Activated CD4-positive, alpha-beta T cell treated with anti-CD3 and anti-CD28 coated beads for 48 hours (primary cell): ENCODE measurements around the gene MEIOB.
"Not testable (repeated sequence)": the region's sequence is repeated elsewhere in the genome, so short reads cannot be mapped to it uniquely, and the experiment has no call there.

ENCODE experiments used
- DNase-seq: peaks from one replicate; pipeline ENCODE4 v3.0.0-alpha.2; 2020

MEIOB gene, protein sequence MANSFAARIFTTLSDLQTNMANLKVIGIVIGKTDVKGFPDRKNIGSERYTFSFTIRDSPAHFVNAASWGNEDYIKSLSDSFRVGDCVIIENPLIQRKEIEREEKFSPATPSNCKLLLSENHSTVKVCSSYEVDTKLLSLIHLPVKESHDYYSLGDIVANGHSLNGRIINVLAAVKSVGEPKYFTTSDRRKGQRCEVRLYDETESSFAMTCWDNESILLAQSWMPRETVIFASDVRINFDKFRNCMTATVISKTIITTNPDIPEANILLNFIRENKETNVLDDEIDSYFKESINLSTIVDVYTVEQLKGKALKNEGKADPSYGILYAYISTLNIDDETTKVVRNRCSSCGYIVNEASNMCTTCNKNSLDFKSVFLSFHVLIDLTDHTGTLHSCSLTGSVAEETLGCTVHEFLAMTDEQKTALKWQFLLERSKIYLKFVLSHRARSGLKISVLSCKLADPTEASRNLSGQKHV

DNA sequence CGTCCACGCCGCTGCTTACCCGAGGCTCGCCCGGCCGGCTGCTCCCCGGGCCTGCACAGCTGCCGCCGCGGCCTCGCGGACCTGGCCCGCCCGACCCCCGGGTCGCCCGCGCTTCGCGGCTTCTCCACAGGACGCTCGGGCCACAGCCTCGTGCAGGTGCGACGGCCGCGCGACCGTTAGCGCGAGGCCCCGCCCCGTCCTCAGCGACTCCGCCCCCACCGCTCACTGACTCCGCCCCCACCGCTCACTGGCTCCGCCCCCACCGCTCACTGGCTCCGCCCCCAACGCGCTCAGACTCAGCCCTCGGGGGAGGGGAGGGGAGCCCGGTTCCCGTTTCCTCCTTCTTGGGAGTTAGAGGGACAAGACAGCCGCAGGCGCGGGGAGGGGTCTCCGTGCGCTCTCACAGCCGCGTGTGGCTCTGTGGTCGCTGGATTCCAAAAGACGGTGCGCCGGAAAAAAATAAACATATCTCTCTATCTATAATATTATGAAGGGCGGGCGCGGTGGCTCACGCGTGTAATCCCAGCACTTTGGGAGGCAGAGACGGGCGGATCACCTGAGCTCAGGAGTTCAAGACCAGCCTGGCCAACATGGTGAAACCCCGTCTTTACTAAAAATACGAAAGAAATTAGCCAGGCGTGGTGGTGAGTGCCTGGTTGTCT lies at the start of gene MEIOB:
Gene MEIOB (minus strand): TSS at position 191 of the 662 bp plus-strand sequence. CDS start 3,989 bp downstream, outside the sequence.
- DNase-seq, result peak; percentile 70

DNA sequence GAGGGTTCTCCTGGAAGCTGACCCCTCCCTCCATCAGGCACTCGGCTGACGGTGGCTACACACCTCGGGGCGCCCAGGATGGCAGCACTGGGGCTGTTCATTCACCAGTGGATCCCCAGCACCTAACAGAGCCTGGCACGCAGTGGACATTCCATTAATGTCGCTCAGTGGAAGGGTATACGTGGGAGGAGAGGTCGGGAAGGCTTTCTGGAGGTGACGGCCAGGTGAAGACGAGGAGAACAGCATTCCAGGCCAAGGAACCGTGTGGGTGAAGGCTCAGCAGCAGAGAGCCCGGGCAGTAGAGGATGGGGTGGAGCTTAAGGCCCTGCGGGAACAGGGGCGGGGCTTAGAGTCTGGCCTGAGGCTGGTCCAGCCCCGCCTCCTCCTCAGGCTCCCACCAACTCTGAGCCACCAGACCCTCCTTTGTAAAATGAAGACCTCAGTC lies 48.8 kb upstream of the MEIOB start:
- peak; percentile 40 for DNase-seq

DNA sequence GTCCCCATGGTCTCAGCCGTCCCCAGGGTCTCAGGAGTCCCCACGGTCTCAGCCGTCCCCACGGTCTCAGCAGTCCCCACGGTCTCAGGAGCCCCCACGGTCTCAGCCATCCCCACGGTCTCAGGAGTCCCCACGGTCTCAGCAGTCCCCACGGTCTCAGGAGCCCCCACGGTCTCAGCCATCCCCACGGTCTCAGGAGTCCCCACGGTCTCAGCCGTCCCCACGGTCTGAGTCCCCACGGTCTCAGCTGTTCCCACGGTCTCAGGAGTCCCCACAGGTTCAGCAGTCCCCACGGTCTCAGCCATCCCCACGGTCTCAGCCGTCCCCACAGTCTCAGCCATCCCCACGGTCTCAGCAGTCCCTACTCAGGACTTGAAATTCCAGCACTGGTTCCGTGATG lies 48.2 kb upstream of the MEIOB start:
- not testable (repeated sequence) for DNase-seq

DNA sequence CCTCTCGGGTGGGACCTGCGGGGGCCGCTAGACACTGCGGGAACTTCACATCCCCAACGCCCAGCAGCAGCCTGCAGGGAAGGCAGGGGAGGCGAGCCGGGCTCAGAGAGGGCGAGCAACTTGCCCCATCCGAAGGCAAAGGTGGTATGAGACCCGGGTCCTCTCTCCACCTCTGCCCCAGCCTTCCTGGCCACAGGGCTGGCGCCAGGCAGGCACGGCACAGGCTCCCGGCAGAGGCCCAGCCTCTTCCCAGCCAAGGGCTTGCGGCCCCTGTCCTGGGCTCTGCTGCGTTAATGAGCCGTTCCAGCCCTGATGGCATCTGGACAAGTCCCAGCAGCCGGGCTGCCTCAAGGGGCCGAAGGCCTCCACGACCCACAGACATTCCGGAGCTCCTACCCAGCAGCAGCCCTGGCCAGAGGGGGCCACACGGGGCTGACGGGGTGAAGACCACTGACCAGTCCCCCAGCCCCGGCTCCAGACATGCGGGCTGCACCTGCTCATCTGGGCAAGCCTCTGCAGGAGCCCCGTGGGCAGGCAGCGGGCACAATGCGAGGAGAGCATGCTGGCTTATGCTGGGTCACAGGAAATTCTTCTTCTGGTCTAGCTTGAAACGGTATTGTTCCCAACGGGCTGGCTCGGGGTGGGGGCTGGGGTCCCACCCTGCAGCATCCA lies 47.5 kb upstream of the MEIOB start:
- DNase-seq, result no peak

DNA sequence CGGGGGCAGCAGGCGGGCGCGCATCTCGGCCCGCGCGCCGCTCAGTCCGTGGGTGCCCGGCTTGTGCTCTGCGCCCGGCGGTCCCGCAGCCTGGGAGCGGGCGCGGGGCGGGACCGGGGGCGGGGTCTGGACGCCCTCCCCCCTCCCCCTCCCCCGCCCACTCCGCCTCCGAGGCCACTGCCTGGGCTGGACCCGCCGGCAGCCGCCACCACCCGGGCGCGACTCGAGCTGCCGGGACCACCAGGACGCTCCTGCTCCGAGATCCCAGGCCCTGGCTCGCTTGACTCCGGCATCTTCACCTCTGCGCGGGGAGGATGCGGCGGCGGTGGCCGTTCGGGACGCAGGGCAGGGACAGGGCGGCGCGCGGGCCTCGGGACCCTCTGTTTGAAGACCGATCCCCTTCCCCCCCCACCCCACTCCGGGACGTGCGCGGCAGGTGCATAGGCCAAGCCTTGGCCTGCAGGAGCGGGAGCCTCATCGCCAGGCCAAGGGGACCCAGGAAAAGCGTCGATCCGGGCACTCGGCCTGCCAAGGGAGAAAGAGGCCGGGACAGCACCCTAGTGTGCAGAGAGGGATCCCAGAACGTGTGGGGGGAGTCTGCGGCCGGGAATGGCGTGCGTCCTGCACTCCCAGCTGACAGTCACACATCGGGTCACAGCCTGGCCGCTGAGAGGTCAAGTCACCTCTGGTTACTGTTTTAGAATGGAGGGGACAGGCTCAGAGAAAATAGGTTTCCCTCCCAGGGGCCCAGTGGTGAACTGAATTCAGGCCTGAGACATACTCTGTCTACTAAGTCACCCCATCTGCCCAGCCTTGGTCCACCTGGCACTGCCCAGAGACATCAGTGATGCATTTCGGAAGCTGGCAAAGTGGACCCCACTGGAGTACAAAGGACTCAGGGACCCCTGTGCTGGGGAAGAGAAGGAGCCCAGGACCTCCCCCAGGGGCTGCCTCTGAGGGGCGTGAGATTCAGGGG lies 46.7 kb upstream of the MEIOB start, which contains the start of gene HS3ST6:
Gene HS3ST6 (minus strand): TSS at position 65 of the 976 bp plus-strand sequence. CDS start 92 bp downstream, outside the sequence.
- DNase-seq, result no peak

DNA sequence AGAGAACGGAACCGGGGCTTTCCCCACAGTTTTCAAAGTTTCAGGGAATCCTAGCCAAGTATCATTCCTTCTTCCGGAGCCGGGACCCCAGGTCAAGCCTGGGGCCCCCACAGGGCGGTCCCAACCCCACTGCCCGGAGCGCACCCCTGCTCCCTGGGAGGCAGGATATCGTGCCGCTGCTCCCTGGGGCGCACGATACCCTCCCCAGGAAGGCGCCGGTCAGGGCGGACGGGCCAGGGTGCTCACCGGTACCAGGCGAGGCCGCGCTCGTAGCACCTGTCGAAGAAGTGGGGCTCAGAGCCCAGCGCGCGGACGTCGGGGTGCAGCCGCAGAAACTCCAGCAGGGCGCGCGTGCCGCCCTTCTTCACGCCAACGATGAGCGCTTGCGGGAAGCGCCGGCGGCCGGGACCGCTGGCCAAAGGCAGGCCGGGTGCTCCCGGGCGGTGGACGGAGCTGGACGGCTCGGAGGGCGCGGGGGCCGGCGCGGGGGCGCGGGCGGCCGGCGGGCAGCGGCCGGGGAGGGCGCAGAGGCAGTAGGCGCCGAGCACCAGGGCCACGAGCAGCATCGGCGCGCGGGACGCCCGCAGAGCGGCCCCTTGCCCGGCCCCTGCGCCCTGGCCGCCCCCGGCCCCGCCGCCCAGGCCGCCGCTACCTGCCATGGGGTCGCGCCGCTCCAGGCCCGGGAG lies 45.8 kb upstream of the MEIOB start:
- DNase-seq, result no peak

DNA sequence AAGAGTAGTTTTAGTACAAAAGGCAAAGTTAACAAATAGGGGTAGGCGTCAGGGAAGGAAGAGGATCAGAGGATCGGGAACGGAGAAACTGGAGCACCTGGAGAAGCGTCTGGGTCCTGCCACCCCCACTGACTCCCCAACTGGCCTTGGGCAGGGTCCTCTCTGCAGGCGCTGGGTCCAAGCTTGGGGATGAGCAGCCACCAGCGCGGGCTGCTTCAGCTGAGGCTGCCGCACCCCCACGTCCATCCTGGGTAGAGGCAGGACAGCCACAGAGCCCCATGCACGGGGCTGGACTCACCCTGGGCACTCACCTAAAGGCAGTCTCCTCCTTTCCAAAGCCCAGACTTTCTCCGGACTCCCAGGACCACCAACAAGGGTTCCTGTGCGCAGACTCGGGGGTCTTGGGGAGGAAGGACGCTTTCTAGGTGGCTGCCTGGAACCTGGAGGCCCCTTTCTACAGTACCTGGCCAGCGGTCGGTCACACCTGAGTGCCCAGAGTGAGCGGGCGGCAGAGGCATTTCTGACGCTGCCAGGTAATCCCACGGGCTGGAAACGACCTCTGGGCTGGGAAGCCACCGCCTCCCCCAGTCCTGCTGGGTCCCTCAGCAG lies 45.2 kb upstream of the MEIOB start:
- DNase-seq, result no peak

DNA sequence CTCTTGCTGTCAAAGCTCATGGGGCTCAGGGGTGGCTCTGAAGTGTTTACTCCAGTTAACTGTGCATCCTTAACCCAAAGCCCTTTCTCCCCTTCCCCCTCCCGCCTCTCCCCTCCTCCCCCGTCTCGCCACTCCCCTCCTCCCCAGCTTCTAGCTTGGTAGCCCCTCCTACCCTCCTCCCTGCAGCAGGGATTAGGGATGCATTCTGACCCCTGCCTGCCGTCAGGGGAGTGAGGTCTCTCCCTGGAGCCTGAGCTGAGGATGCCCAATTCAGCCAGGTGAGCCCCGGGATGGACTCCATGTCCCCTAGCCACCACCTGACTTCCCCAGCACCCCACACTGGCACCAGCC lies 44.7 kb upstream of the MEIOB start:
- DNase-seq, result no peak

DNA sequence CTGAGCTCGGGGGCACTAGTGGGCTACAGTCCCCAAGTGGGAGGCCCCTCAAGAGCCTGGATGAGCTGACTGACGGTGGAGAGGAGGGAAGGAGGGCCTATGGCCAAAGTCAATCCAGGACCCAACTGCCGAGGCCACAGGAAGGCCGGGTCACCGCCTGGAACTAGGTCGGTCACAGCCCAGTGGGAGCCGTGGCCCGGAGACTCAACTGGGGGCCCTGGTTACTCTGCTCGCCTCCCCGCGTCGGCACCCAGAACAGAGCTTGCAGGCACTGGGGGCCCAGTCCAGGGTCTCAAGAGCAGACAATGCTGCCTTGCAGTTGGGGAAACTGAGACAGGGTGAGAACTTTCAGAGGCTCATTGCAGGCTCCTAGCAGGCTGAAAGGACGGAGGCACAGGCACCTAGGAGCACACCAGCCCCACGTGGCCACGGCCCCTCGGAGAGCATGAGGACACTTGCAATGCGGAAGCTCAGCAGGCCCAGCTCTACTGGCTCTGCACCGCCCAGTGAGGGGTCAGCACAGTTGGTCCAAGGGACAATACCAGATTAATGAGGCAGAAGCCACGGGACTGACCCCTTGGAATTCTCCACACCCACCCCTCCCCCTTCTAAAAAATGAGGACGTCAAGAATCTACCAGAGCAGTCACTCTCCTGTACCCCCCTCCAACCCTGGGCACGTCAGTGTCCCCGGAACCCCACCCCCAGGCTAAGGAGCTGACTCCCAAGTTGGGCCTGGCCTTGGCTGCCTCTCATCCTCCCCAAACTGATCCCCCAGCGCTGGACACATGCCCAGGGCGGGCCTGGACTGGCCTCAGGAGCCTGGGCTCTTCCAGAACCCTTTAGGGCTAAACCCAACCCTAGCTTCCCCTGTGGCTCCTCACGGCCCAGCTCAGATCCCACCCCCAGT lies 44.0 kb upstream of the MEIOB start:
- DNase-seq, result no peak

DNA sequence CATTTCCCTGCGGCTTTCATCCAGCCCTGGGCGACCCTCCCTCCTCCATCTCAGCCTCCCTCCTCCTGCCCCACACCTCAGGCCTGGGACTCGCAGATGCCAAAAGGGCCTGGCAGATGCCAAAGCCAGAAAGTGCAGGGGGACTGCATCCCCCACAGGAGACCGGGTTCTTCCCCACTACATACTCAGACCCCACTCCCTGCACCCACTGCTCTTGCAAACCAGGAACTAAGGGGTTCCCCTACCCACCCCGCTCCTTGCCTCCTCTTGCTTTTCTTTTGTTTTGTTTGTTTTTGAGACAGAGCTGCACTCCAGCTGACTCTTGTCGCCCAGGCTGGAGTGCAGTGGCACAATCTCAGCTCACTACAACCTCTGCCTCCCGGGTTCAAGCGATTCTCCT lies 43.0 kb upstream of the MEIOB start:
- DNase-seq, result no peak

DNA sequence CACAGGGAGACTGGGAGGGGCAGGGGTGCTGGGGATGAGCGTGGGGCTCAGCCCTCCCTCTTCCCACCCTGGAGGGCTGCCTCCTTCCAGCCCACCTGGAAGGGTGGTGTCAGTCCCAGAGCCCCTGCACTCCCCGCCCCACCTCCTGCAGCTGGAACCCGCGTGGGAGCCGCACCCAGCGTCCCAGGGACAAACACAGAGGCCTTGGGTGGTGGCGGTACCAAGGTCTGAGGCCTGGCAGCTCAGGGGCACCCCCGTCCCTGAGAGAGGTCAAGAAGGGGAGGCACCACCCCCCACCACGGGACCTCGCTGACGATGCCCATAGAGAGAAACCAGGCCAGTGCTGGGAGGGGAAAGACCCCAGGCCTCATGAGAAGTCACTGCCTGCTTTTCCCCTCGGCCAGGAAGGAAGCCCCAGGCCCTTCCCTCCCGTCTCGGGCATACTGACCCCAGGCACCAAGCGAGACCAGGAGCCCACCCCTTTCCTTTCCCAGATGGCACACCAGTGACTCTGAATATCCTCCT lies 42.2 kb upstream of the MEIOB start:
- DNase-seq, result no peak

DNA sequence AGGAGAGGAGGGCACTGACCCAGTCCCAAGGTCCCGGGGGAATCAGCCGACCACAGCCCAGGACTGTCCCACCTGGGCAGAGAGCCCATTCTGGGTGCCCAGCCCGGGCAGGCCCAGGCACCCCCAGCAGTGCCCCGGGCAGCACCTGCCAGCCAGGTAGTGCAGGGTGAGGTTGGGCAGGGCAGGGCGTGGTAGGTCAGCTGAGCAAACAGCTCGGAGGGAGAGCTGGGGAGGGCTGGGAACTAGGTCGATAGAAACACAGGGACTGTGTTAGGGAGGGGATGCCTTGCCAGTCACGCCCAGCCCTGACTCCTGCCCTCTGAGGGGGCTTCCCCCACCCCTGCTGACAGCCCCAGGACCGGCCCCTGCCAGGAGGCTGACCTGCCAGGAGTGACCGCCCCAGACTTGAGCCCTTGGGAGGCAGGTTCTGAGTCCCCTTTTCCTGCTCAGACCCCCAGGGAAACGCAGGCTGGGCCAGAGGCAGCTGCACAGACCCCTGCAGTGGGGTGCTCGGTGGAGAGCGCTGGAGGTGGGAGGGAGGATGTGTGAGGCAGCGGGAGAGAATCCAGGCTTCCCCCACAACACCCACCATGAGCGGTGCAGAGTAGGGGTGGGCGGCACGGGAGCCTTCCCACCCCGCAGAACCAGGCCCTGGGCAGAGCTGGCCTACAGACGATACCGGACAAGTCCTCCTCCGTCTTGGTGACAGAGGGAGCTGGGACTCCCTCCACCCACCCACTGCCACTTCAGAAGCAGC lies 41.5 kb upstream of the MEIOB start:
- no peak for DNase-seq

DNA sequence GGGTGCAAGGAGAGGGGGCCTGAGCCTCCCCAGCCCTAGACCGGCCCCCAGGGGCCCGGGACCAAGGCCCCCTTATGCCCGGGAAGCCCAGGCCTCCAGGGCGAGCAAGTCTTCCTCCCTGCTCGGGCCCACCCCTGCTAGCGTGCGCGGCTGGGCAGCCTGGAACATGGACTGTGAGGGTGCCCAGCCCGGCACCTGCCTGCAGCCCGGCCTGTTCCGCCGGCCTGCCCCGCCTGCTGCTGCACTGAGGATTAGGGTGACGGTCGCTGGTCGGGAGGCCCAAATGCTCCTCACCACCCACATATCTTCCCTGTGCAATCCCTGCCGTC lies 40.2 kb upstream of the MEIOB start:
- no peak for DNase-seq

DNA sequence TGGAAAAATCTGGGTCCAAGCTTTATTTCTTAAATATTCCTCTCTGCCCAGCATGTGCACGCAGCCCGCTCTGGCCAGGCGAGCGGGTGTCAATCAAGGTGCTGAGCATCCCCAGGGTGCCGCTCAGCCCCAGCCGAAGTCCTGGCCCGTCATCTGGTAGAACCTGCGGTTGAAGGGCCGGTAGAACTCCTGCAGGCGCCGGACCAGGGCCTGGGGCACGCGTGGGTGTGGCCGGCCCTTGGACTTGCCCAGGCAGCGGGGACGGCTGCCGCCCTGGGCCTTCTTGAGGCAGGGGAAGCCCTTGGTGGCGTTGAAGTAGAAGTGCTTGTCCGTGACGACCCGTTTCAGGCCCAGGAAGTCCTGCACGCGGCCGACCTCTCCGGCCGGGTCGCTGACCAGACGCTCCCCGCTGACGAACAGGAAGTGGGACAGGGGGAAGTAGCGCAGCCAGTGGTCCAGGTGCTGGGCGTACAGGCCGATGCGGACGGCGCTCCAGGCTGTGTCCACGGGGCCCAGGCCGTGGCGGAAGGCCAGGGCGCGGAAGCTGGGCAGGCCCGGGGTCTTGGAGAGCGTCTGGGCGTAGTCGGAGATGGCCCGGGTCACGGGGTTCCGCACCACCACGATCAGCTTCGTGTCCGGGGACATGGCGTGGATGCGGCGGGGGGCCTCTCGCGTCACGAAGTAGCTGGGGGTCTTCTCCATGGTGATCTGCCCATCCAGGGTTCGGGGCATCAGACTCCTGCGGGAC lies 39.7 kb upstream of the MEIOB start:
- DNase-seq, result no peak

DNA sequence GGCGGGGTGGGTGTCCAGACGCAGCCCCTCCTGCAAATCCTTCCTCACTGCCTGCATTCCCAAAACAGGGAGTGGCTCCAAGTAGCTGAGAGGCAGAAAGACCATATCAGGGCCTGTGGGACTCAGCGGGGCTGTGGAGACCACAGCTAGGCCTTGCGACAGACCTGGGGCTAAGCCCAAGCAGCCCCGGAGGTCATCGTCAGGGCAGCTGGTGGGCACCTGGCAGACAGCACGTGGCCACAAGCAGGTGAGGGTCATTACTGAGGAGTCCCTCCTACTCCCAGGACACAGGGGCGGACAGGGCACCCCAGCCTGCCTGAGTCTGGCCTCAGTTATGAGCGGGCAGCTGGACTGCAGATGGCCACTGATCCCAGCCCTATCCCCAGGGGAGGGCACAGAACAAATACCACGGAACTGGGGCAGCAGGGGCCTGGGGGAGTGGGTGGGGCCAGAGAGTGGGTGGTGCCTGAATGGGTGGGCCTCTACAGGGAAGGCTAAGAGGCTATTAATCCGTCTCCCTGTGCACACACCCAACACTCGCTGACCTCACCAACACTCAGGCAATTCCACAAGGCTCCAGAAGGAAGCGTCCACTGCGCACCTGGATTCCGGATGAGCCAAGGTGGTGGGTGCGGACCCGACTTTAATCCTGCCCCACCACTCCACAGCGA lies 37.7 kb upstream of the MEIOB start:
- DNase-seq, result no peak

DNA sequence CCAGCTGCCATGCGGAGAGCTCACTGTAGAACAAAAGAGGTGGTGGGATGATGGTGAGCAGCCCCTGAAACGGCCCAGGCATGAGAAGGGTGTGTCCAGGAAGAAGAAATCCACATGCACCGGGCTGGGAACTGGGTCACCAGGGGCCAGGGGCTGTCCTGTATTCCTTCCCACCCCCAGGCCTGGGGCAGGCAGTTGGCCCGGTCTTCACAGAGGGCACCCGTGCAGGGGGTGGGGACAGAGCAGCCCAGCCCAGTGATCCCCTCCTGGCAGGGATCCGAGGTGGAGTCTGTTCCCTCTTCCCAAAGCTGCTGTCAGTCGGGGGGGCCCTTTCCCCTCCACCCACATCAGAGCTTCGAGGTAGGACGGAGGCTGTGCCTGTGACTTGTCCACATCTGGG lies 37.0 kb upstream of the MEIOB start:
- no peak for DNase-seq

DNA sequence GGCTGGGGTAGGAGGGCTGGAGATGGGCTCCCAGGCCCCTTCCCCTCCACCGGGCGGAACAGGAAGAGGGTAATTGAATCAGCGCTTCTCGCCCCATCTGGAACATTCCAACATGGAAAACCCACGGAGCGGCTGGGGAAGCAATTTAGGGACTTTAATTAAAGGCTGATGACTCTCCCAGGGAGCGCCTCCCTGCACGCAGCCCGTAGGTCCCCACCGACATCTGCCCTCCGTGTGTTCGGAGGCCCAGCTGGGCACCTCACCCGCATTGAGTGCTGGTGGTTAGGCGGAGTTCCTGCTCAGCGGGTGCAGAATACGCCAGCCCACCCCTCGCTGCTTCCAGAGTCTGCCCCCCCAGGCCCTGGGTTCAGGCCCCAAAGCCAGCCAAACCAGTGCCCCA lies 36.2 kb upstream of the MEIOB start:
- DNase-seq, result no peak
